ENCODE data around the gene HOXC6. TPM values are rescaled to one million over a fixed set of nuclear protein-coding genes. Genes with fewer than 3 reads are reported as not detected.
A peak's percentile ranks its signal among the peaks of the same experiment; 100 is the strongest.

HOXC6 gene
- total and polyA plus RNA-seq, 9 of the 15 experiments (the other 6 are each of a cell fraction or from before 2014, with no cell fraction given): 0.06 to 4.0 (median 1.4) TPM

GRCh38 chr12:54028314-54029201, at the start of gene HOXC6 (continued):
- no peak for TF ChIP-seq ZNF592 (IDR thresholded peaks at IDR 0.05)
- TF ChIP-seq ZNF518B (CRISPR knock-in tag; IDR thresholded peaks at IDR 0.05): no peak
- no peak for TF ChIP-seq MNT (conservative IDR thresholded peaks at IDR 0.05)
- TF ChIP-seq CC2D1A (IDR thresholded peaks at IDR 0.05): no peak
- TF ChIP-seq, protein P1, sequence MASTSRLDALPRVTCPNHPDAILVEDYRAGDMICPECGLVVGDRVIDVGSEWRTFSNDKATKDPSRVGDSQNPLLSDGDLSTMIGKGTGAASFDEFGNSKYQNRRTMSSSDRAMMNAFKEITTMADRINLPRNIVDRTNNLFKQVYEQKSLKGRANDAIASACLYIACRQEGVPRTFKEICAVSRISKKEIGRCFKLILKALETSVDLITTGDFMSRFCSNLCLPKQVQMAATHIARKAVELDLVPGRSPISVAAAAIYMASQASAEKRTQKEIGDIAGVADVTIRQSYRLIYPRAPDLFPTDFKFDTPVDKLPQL (IDR thresholded peaks at IDR 0.05; ENCODE audit: extremely low read depth, insufficient read length): no peak
- no peak for TF ChIP-seq MCM2 (IDR thresholded peaks at IDR 0.05; ENCODE audit: low read depth)
- TF ChIP-seq EWSR1 (IDR thresholded peaks at IDR 0.05; ENCODE audit: borderline replicate concordance, low read depth, partially characterized antibody): no peak
- peak; percentile 49; the same call in 1 of the 2 replicates for TF ChIP-seq ZNF384 (IDR thresholded peaks at IDR 0.05; ENCODE audit: low read depth, low read length)
- no peak for TF ChIP-seq CUX1 (CRISPR knock-in tag; IDR thresholded peaks at IDR 0.05)
- no peak for TF ChIP-seq ZC3H8 (IDR thresholded peaks at IDR 0.05)
